ENCODE data around the gene KDM3A. TPM values are rescaled to one million over a fixed set of nuclear protein-coding genes. Genes with fewer than 3 reads are reported as not detected.

KDM3A gene
- total RNA-seq, 1 donor from 2014 or later: 68.1 TPM

- no peak for DNase-seq (ENCODE audit: extremely low spot score, unreplicated experiment)
- Mint-ChIP-seq H3K27me3 (peaks cover 43% of the 10 kb centered on the region), H3K4me3 (no peak overlapping the region), H3K9me3 (no peaks in the 10 kb centered on the region), H3K36me3 (no peaks in the 10 kb centered on the region), H3K4me1 (ENCODE audit: unreplicated experiment) (no peaks in the 10 kb centered on the region), H3K27ac (no peak overlapping the region)
- TF ChIP-seq, protein P1, sequence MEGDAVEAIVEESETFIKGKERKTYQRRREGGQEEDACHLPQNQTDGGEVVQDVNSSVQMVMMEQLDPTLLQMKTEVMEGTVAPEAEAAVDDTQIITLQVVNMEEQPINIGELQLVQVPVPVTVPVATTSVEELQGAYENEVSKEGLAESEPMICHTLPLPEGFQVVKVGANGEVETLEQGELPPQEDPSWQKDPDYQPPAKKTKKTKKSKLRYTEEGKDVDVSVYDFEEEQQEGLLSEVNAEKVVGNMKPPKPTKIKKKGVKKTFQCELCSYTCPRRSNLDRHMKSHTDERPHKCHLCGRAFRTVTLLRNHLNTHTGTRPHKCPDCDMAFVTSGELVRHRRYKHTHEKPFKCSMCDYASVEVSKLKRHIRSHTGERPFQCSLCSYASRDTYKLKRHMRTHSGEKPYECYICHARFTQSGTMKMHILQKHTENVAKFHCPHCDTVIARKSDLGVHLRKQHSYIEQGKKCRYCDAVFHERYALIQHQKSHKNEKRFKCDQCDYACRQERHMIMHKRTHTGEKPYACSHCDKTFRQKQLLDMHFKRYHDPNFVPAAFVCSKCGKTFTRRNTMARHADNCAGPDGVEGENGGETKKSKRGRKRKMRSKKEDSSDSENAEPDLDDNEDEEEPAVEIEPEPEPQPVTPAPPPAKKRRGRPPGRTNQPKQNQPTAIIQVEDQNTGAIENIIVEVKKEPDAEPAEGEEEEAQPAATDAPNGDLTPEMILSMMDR (conservative IDR thresholded peaks at IDR 0.05): no peak
Measured at GRCh38 chr2:86420913-86421312, 20.3 kb upstream of the KDM3A start.

DNA sequence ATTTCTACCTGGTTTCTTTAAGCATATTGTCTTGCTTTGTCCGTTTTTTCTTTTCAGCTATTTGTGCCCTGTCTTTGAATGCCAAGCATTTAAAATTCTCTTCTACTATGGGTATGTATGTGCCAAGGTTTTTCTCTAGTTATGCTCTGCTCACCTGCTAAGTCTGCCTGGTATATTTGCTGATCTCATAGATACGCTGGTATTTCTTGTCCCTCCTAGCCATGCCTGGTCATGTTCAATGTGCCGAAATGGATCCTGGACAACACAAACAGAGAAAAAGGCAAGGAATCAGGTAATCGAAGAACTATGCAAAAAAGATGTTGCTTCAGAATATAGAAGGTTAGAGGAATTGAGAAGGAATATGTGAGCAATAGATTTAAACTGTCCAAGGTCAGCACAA is 14.9 kb upstream of the KDM3A start:
- H3K4me3 Mint-ChIP-seq: no peak overlapping the region
- TF ChIP-seq, protein P1 (conservative IDR thresholded peaks at IDR 0.05): no peak
- no peaks in the 10 kb centered on the region for H3K9me3 Mint-ChIP-seq
- no peaks in the 10 kb centered on the region for H3K36me3 Mint-ChIP-seq
- no peaks in the 10 kb centered on the region for H3K4me1 Mint-ChIP-seq (ENCODE audit: unreplicated experiment)
- DNase-seq (ENCODE audit: extremely low spot score, unreplicated experiment): no peak
- peaks cover 45% of the 10 kb centered on the region for H3K27me3 Mint-ChIP-seq
- no peak overlapping the region for H3K27ac Mint-ChIP-seq

GRCh38 chr2:86429335-86429734 is 11.8 kb upstream of the KDM3A start:
- Mint-ChIP-seq H3K27ac (no peak overlapping the region), H3K4me1 (ENCODE audit: unreplicated experiment) (no peaks in the 10 kb centered on the region), H3K9me3 (no peaks in the 10 kb centered on the region), H3K27me3 (peaks cover 51% of the 10 kb centered on the region), H3K4me3 (no peak overlapping the region), H3K36me3 (no peaks in the 10 kb centered on the region)
- no peak for DNase-seq (ENCODE audit: extremely low spot score, unreplicated experiment)
- TF ChIP-seq, protein P1 (conservative IDR thresholded peaks at IDR 0.05): no peak

- no peaks in the 10 kb centered on the region for H3K9me3 Mint-ChIP-seq
- DNase-seq (ENCODE audit: extremely low spot score, unreplicated experiment): no peak
- no peaks in the 10 kb centered on the region for H3K4me1 Mint-ChIP-seq (ENCODE audit: unreplicated experiment)
- no peaks in the 10 kb centered on the region for H3K36me3 Mint-ChIP-seq
- H3K27me3 Mint-ChIP-seq: peaks cover 47% of the 10 kb centered on the region
- TF ChIP-seq, protein P1 (conservative IDR thresholded peaks at IDR 0.05): no peak
- no peak overlapping the region for H3K4me3 Mint-ChIP-seq
- no peak overlapping the region for H3K27ac Mint-ChIP-seq
Measured at GRCh38 chr2:86430368-86430767, 10.8 kb upstream of the KDM3A start.

DNA sequence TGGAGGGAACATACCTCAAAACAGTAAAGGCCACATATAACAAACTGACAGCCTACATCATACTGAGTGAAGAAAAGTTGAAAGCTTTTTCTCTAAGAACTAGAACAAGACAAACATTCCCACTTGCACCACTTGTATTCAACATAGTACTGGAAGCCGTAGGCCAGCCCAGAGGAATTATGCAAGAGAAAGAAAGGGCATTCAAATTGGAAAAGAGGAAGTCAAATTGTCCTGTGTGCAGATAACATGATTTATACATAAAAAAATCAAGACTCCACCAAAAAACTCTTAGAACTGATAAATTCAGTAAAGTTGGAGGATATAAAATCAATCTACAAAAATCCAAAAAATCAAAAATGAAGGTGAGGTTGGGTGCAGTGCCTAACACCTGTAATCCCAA is 8.0 kb upstream of the KDM3A start:
- Mint-ChIP-seq H3K4me1 (ENCODE audit: unreplicated experiment) (no peaks in the 10 kb centered on the region), H3K27me3 (peaks cover 37% of the 10 kb centered on the region), H3K36me3 (no peaks in the 10 kb centered on the region), H3K9me3 (peaks cover 6% of the 10 kb centered on the region), H3K4me3 (no peak overlapping the region), H3K27ac (no peak overlapping the region)
- TF ChIP-seq, protein P1 (conservative IDR thresholded peaks at IDR 0.05): no peak
- no peak for DNase-seq (ENCODE audit: extremely low spot score, unreplicated experiment)

GRCh38 chr2:86434290-86434689 is 6.9 kb upstream of the KDM3A start:
- DNase-seq (ENCODE audit: extremely low spot score, unreplicated experiment): no peak
- no peaks in the 10 kb centered on the region for H3K4me1 Mint-ChIP-seq (ENCODE audit: unreplicated experiment)
- no peak overlapping the region for H3K27ac Mint-ChIP-seq
- no peak overlapping the region for H3K4me3 Mint-ChIP-seq
- TF ChIP-seq, protein P1 (conservative IDR thresholded peaks at IDR 0.05): no peak
- H3K27me3 Mint-ChIP-seq: peaks cover 37% of the 10 kb centered on the region
- H3K36me3 Mint-ChIP-seq: no peaks in the 10 kb centered on the region
- peaks cover 6% of the 10 kb centered on the region for H3K9me3 Mint-ChIP-seq

Measured in type B pancreatic cell (in vitro differentiated cells).